Panc1 (cell line): ENCODE data around the gene FOCAD.

Experiments
- POLR2AphosphoS5 ChIP-seq: IDR thresholded peaks from 2 replicates; pipeline ENCODE4 v1.6.1; 2012; ENCODE audit warnings: mild to moderate bottlenecking, low read depth, low read length, moderate library complexity
- SIN3A ChIP-seq: IDR thresholded peaks from 2 replicates; pipeline ENCODE4 v1.6.1; 2012; ENCODE audit warnings: low read depth, mild to moderate bottlenecking, low read length, moderate library complexity, borderline replicate concordance; ENCODE audit not compliant: insufficient read depth
- TF ChIP-seq, protein P1 (sequence below): fragments of 450-650 bp; IDR thresholded peaks from 2 replicates; pipeline ENCODE4 v1.5.1; 2017; ENCODE audit warnings: mild to moderate bottlenecking

DNA sequence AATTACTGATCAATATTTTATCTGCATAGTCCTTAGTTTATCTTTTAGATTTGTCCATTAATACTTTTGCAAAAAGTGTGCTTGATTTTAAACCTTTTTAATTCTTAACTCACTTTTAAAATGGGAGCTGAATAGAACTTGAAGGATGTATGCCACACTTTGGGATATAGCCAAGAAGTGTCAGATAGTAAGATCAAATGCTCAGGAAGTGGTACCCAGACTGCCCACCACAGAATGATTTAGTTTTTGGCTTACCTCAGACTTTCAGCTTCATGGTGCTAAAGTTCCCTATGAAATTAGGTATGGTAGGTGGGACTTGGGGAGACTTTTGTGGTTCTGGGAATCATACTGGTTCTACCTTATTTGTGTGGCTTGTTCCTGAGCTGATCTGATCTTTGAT, 14.7 kb downstream of the FOCAD start:
- TF ChIP-seq, protein P1, sequence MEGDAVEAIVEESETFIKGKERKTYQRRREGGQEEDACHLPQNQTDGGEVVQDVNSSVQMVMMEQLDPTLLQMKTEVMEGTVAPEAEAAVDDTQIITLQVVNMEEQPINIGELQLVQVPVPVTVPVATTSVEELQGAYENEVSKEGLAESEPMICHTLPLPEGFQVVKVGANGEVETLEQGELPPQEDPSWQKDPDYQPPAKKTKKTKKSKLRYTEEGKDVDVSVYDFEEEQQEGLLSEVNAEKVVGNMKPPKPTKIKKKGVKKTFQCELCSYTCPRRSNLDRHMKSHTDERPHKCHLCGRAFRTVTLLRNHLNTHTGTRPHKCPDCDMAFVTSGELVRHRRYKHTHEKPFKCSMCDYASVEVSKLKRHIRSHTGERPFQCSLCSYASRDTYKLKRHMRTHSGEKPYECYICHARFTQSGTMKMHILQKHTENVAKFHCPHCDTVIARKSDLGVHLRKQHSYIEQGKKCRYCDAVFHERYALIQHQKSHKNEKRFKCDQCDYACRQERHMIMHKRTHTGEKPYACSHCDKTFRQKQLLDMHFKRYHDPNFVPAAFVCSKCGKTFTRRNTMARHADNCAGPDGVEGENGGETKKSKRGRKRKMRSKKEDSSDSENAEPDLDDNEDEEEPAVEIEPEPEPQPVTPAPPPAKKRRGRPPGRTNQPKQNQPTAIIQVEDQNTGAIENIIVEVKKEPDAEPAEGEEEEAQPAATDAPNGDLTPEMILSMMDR = no peak
- TF ChIP-seq POLR2AphosphoS5 (no peak), SIN3A (no peak)
